T-helper 1 cell treated with Interleukin-12 subunit alpha and Interleukin-12 subunit beta and Interleukin-4 antibody, amounts not matched to agents 30 ng/mL and 1 ng/mL, for 36 hours (primary cell): ENCODE measurements around the gene SST. TPM values are rescaled to one million over a fixed set of nuclear protein-coding genes. Genes with fewer than 3 reads are reported as not detected.

ENCODE experiments used
- intact Hi-C: fragments of 100-400 bp; cut with micrococcal nuclease; formaldehyde crosslinking; loops from one replicate; pipeline ENCODE4 v1.15.1; 2024
- total RNA-seq: library from RNA; stranded (reverse); gene quantifications from 2 replicates; pipeline ENCODE4 v1.2.3, GENCODE V29; 2022

The SST gene
- not detected in 2 replicates for total RNA-seq

DNA sequence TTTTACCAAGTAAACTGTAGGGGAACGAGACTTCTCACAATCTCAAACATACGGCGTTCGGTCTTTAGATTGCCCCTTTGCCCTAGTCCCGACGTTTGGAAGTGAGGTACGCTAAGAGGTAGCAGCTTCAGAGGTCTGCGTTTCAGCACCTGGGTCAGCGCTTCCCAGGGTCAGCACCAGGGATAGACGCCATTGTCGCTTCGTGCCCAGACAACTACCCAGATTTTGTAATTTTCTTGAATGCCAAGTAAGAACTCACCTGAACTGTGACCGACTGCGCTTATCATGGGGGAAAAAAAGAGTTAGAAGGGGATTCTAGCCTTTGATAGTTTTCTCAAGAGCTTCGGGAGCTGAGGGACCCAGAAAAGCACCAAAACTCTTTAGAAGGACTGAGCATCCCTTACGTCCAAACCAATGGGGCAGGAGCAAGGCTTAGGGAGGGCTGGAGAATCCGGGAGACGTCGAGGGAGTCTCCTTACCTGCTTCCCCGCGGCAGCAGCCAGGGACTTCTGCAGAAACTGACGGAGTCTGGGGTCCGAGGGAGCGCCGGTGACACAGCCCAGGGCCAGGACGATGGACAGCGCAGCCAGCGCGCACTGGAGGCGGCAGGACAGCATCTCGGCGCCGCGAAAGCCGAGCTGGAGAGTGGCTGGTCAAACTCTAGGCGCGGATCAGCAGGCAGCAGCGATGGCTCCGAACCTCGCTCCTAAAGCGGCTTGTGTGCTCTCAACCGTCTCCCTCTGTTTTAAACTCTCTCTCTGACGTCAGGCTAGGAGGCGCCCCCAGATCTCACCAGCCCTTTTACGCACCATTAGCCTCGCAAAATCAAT is at the start of gene SST:
Gene SST (minus strand): TSS at position 720 of the 830 bp plus-strand sequence. CDS start 103 bp downstream, at position 617.
- intact Hi-C loops: no loop called here

DNA sequence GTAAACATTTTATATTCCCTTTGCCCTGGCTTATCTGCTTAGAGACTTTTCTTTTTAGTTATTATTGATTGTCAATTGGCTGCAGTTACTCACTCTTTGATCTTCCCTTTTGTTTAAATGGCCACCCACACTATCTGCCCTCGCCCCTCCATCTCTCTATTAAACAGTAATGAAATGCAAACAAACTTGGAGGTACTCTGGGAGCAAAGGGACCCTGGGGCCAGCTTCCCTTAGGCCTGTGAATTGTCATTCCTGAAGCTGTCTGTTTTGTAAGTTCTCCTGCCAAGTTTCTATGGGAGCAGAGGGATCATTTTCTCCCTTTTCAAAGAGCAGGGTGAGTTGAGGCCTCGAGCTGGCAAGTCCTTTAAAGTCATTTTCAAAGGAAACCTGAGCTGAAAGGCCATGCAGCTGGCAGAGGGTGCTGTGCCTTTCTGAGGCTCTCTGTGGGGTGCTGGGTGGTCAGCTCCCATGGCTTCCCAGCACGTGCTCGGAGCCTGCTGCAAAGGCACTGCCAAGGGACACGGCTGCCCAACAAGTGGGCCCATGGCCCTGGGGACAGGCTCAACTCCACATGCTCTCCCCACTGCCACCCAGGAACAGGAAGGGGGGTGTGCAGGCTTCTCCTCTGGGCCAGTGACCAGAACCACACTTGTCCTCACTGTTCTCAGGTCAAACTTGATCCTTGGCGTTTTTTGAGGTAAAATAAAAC is 49.6 kb upstream of the SST start:
- intact Hi-C loops: loop anchor here (10.0 kb wide), 1 partner anchor 605 kb away; no protein-coding TSS in a partner anchor

GRCh38 chr3:187718802-187719201 is 48.6 kb upstream of the SST start:
- intact Hi-C loops: loop anchor here (10.0 kb wide), 1 partner anchor 604 kb away; no protein-coding TSS in a partner anchor

DNA sequence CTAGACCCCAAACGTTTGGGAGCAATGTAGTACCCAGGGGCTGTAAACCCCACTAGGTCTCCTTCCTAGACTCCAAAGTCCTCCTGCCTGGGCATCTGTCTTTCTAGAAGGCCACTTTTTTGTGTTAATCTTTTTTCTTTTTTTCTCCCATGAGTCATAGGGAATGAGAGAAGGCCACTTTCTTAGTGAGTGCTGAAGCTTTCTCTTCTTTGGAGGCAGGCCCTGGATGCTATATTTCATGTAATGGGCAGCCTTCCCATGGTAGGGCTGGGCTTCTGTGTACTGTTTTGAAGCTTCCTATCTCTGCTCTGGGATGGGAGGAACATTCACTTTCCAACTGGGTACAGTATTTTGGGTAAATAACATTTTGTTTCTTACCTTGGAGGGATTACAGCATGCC is 47.4 kb upstream of the SST start:
- intact Hi-C loops: loop anchor here (10.0 kb wide), 1 partner anchor 603 kb away; no protein-coding TSS in a partner anchor

DNA sequence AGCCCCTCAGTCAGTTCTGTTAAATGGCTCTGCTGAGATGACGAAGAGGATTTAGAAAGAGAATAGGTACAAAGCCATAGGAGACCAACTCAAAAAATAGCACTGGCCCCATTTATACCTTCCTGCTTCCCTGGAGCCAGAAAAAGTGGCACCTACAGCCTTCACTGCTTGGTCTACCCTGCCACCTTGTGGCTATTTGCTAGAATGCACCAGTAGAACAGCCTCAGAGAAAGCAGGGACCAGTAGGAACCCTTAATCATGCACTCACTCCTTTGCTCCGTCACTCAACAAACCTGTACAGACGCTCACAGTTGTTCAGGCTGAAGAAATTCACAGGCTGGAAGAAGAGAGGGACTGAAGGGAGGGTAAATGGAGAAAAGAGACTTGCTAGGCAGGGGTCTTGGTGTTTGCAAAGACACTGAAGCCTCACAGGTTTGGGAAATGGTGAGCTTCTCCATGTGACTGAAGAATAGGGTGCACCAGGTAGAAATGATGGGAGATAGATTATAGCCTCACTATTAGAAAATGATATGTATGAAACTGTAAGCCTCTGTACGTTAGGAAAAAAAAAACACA is 44.3 kb upstream of the SST start:
- intact Hi-C loops: loop anchor here (1.0 to 10.0 kb wide), 8 partner anchors 24 to 600 kb away; partner anchors contain the start of gene RTP4

- intact Hi-C loops: loop anchor here (10.0 kb wide), 1 partner anchor 599 kb away; no protein-coding TSS in a partner anchor
Observed at GRCh38 chr3:187713504-187713903, 43.3 kb upstream of the SST start.

GRCh38 chr3:187709155-187709554 is 39.0 kb upstream of the SST start:
- intact Hi-C loops: no loop called here

DNA sequence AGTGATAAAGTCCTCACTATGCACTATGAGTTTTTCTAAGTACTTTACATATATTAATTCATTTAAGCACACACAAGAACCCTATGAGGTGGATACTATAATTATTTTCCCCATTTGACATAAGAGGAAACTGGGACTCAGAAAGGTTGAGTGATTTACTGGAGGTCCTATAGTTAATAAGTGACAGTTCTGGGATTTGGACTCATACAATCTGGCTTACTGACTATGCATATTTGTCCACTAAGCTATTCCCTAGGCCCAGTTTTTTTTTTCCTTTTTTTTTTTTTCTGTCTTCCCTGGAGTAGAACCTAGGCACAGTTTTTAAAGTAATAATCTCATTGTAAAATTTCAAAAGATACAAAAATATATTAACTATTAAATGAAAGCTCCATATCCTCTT is 38.5 kb upstream of the SST start:
- intact Hi-C loops: no loop called here

- intact Hi-C loops: no loop called here
Observed at GRCh38 chr3:187706971-187707370, 36.8 kb upstream of the SST start.

- intact Hi-C loops: no loop called here
Observed at GRCh38 chr3:187705164-187705563, 35.0 kb upstream of the SST start.

DNA sequence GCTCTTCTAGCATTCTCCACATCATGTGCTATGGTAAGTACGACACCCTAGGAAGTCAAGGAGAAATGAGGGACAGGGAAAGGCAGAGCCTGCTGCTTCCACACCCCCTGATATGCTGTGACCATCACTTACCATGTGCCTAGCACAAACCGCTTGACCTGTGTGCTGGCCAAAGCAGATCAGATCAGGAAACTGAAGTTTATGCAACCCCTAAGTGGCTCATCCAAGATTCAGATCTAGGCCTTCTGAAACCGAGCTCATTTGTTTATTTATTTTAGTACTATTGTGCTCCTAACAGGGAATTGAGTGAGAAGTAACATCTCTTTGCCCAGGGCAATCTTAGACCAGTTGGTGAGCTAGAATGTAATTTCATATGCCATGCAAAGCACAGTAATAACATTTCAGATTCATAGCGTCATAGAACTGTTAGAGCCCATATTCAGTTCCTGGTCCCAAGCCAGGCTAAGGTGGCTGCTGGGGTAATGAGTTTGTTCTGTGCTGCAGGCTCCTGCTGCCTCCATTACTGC is 32.4 kb upstream of the SST start, which contains the start of gene RTP2:
Gene RTP2 (minus strand): TSS at position 51 of the 527 bp plus-strand sequence. CDS start 429 bp downstream, outside the sequence.
- intact Hi-C loops: no loop called here

- intact Hi-C loops: no loop called here
Observed at GRCh38 chr3:187700249-187700648, 30.1 kb upstream of the SST start.

DNA sequence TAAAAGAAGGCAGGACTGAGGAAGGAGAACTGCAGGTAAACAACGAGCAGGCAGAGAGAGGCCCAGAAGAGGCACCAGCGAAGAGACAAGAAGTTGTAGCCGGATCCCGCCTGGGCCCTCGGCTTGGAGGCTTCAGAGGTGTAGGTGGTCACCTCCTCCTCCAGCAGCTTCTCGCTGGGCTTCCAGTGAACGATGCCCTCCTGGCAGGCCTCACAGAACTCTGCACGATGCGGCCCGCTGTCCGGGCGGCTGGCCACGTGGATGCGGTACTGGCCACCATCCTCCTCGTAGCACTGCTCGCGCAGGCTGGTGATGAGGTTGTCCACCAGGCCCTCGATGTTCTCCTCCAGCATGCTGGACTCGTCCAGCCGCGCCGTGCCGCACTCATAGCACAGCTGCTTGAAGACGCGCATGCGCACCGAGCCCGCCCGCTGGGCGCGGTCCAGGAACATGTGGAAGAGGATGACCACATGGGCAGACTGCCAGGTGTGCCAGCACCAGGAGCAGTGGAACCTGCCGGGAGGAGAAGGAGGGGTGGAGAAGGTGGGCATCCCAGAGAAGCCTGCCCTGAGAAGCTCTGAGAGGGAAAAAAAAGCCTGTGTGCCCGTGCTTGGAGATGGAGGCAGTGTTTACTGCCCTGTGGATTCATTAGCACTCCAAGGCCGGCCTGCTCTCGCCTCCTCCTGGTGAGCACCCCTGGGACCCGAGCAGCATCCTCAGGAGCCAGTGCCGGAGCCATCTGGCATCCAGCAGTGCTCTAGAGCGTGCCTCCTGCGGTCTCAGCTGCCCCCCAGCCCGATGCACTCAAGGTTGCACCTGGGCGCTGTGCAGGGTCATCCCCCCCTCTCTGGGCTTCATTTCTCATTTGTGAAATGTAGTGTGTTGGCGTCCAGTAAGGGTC is 28.6 kb upstream of the SST start:
- intact Hi-C loops: no loop called here

DNA sequence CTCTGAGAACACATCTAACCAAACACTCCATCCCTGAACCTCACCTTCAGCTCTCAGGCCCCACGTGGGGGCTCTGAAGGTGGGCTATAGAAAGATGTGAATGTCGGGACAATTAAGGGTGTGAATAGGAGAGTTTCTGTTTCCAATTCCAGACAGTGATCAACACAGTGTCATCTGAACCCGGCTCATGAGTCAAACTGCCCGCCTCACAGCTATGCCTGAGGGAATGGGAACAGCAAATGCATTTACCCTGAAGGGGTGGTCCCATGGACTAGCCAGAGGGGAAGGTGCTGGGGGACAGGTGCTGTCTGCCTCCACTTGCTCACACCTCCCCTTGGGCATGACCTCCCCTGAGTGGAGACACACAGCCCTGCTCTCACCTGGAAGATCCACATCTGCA is 25.8 kb upstream of the SST start:
- intact Hi-C loops: no loop called here

- intact Hi-C loops: no loop called here
Observed at GRCh38 chr3:187695449-187695848, 25.3 kb upstream of the SST start.

DNA sequence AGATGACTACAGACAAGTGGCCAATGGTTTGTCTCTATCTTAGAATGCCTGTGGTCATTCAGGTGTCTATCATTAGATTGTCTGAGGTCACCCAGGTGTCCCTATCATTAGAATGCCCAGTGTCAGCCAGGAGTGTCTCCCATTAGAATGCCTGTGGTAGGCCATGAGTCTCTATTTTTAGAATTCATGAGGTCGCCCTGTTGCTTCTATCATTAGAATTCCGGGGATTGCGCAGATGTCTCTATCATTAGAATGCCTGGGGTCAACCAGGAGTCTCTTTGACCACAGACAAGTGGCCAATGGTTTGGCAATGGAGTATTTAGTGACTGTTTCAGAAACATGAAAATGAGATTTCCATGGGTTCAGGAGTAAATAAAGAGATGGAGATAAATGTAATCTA is 24.6 kb upstream of the SST start:
- intact Hi-C loops: no loop called here

DNA sequence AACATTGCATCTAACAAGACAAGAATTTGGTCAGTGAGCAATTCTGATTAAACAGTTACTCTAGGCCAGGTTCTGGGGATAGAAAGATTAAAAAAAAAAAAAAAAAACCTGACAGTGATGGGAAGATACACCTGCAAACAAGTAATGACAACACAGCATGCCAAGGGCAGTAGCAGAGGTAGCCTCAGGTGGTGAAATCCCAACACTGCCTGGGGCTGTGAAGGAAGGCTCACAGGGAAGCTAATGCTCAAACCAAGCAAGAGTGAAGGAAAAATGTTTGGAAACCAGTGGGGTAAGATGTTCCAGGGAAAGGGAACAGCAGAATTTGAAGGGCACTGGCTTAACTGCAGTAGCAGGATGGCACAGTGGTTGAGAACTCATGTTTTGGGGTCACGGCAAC is 23.2 kb upstream of the SST start:
- intact Hi-C loops: no loop called here

DNA sequence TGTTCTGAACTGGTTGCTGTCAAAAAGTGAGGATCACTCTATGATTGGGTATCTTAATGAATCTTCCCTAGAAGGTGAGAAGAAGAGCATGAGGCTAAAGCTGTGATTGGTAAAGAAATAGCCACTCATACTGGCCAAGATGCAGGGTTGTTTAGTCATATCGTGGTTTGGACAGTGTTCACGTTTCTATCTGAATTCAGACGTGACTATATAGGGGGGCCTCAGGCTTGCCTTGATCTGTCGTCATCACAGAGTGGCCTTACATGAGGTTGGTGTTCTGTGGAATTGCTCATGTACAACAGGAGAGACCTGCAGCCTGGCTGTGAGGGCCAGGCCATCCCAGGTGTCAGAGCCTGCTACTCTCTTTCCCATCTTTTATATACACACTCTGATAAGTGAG is 19.8 kb upstream of the SST start:
- intact Hi-C loops: no loop called here

- intact Hi-C loops: no loop called here
Observed at GRCh38 chr3:187686621-187687273, 16.6 kb upstream of the SST start.

DNA sequence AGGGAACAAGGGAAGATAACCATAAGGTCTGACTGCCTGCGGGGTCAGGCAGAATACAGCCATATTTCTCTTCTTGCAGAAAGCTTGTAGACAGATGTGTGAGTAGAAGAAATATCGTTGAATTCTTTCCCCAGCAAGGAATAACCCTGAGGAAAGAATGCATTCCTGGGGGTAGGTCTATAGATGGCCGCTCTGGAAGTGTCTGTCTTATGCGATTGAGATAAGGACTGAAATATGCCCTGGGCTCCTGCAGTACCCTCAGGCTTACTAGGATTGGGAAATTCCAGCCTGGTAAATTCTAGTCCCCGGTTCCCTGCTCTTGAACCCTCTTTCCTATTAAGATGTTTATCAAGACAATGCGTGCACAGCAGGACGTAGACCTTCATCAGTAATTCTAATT is 15.8 kb upstream of the SST start:
- intact Hi-C loops: no loop called here
